SU-DHL-6 (cell line): ENCODE data around the gene CNOT6L.

Experiments
- CTCF ChIP-seq: fragments of 200-600 bp; sonication (generic); IDR thresholded peaks from one replicate; pipeline ENCODE4 v1.5.1; 2017; ENCODE audit warnings: antibody characterized with exemption, mild to moderate bottlenecking, low read length, moderate library complexity; ENCODE audit not compliant: insufficient read depth, poor library complexity, severe bottlenecking
- EZH2phosphoT487 ChIP-seq: fragments of 200-600 bp; sonication (generic), shearing (Covaris generic); conservative IDR thresholded peaks from 2 replicates; pipeline ENCODE4 v1.6.1; 2018; ENCODE audit warnings: mild to moderate bottlenecking, antibody characterized with exemption, low read length, moderate library complexity, mixed read lengths

GRCh38 chr4:77776182-77777134 lies 42.7 kb downstream of the CNOT6L start:
- TF ChIP-seq CTCF (no peak), EZH2phosphoT487 (no peak)
